ENCODE results near the gene UBTD2. TPM values are rescaled to one million over a fixed set of nuclear protein-coding genes. Genes with fewer than 3 reads are reported as not detected.

Gene UBTD2
- total RNA-seq, 4 donors from 2014 or later, result 6.0 to 35.4 (median 19.0) TPM

- 0 to 1% methylated on average over 14 to 61 of the region's 79 CpGs for WGBS, 2 donors (ENCODE audit: low coverage in 1 of 2)
- Histone ChIP-seq H3K27ac (peak overlapping the region; percentile 88 to 98 (median 96)), H3K4me1 (peaks cover 0 to 30% (median 21%) of the 10 kb centered on the region in 4 donors), H3K9me3 (no peaks in the 10 kb centered on the region), H3K36me3 (no peaks in the 10 kb centered on the region), H3K4me3 (peak overlapping the region; percentile 42 to 97 (median 86)), H3K27me3 (no peaks in the 10 kb centered on the region)
- DNase-seq, result peak; percentile 87
- in situ Hi-C loops (cut with MboI; ENCODE audit: low pct_ligation_motif_present in 1 of 4, low pct_unique_long_range_greater_than_20kb in 1 of 4, low sequenced_read_pairs in 3 of 4) (loop anchor here in 2 of 4 donors (10.0 to 25.0 kb wide), 3 partner anchors 89 to 179 kb away; partner anchors contain the start of gene EFCAB9 (in 1 of the 2)), intact Hi-C loops (cut with DNase I; ENCODE audit: low total_unique reads) (no loop called here)
- TF ChIP-seq EP300 (IDR thresholded peaks at IDR 0.05; ENCODE audit: low read depth) (no peak), POLR2AphosphoS5 (IDR thresholded peaks at IDR 0.05) (peak in 2 of 3 donors; percentile 22 to 51), POLR2A (IDR thresholded peaks at IDR 0.05) (no peak), CTCF (IDR thresholded peaks at IDR 0.05) (no peak)
Measured at GRCh38 chr5:172283862-172284610, 472 bp upstream of the UBTD2 start.

- in situ Hi-C loops (cut with MboI; ENCODE audit: low pct_ligation_motif_present in 1 of 4, low pct_unique_long_range_greater_than_20kb in 1 of 4, low sequenced_read_pairs in 3 of 4), result loop anchor here in 2 of 4 donors (10.0 to 25.0 kb wide), 3 partner anchors 88 to 178 kb away; partner anchors contain the start of gene EFCAB9 (in 1 of the 2)
- intact Hi-C loops (cut with DNase I; ENCODE audit: low total_unique reads), result no loop called here
- no peaks in the 10 kb centered on the region for H3K9me3 ChIP-seq
- no peaks in the 10 kb centered on the region for H3K27me3 ChIP-seq
- peak overlapping the region; percentile 88 to 98 (median 96) for H3K27ac ChIP-seq
- TF ChIP-seq CTCF (IDR thresholded peaks at IDR 0.05) (no peak), EP300 (IDR thresholded peaks at IDR 0.05; ENCODE audit: low read depth) (no peak), POLR2A (IDR thresholded peaks at IDR 0.05) (no peak), POLR2AphosphoS5 (IDR thresholded peaks at IDR 0.05) (no peak)
- H3K36me3 ChIP-seq, result no peaks in the 10 kb centered on the region
- WGBS, 2 donors (ENCODE audit: low coverage in 1 of 2), result 6 to 11% methylated on average over 5 to 13 of the region's 13 CpGs
- peaks cover 0 to 30% (median 21%) of the 10 kb centered on the region in 4 donors for H3K4me1 ChIP-seq
- no peak for DNase-seq
- peak overlapping the region; percentile 82 to 97 (median 93) for H3K4me3 ChIP-seq
Measured at GRCh38 chr5:172282272-172283019, 1.1 kb downstream of the UBTD2 start.

- Histone ChIP-seq H3K4me3 (no peak overlapping the region), H3K27me3 (no peaks in the 10 kb centered on the region), H3K9me3 (no peaks in the 10 kb centered on the region), H3K27ac (no peak overlapping the region), H3K4me1 (peaks cover 0 to 34% (median 22%) of the 10 kb centered on the region in 4 donors), H3K36me3 (no peaks in the 10 kb centered on the region)
- in situ Hi-C loops (cut with MboI; ENCODE audit: low pct_ligation_motif_present in 1 of 4, low pct_unique_long_range_greater_than_20kb in 1 of 4, low sequenced_read_pairs in 3 of 4) (loop anchor here in 2 of 4 donors (10.0 to 25.0 kb wide), 3 partner anchors 87 to 177 kb away; partner anchors contain the start of gene EFCAB9 (in 1 of the 2)), intact Hi-C loops (cut with DNase I; ENCODE audit: low total_unique reads) (loop anchor here (1.0 kb wide), 1 partner anchor 175 kb away; no protein-coding TSS in a partner anchor)
- TF ChIP-seq EP300 (IDR thresholded peaks at IDR 0.05; ENCODE audit: low read depth), result no peak
- 80 to 86% methylated on average over 6 of the region's 6 CpGs for WGBS, 2 donors (ENCODE audit: low coverage in 1 of 2)
- no peak for DNase-seq
Measured at GRCh38 chr5:172281346-172281745, 2.2 kb downstream of the UBTD2 start.

- Histone ChIP-seq H3K36me3 (no peaks in the 10 kb centered on the region), H3K4me3 (no peak overlapping the region), H3K27ac (no peak overlapping the region), H3K4me1 (peaks cover 0 to 35% (median 23%) of the 10 kb centered on the region in 4 donors), H3K27me3 (no peaks in the 10 kb centered on the region), H3K9me3 (no peaks in the 10 kb centered on the region)
- 71 to 80% methylated on average over 4 of the region's 4 CpGs for whole genome bisulfite sequencing, 2 donors (ENCODE audit: low coverage in 1 of 2)
- TF ChIP-seq POLR2AphosphoS5 (IDR thresholded peaks at IDR 0.05) (no peak), POLR2A (IDR thresholded peaks at IDR 0.05) (no peak), EP300 (IDR thresholded peaks at IDR 0.05; ENCODE audit: low read depth) (no peak)
- DNase-seq, result no peak
- in situ Hi-C loops (cut with MboI; ENCODE audit: low pct_ligation_motif_present in 1 of 4, low pct_unique_long_range_greater_than_20kb in 1 of 4, low sequenced_read_pairs in 3 of 4), result loop anchor here in 2 of 4 donors (10.0 to 25.0 kb wide), 3 partner anchors 86 to 176 kb away; partner anchors contain the start of gene EFCAB9 (in 1 of the 2)
- intact Hi-C loops (cut with DNase I; ENCODE audit: low total_unique reads), result loop anchor here (1.0 kb wide), 1 partner anchor 175 kb away; no protein-coding TSS in a partner anchor
Measured at GRCh38 chr5:172280929-172281328, 2.6 kb downstream of the UBTD2 start.

All from transverse colon (tissue), 4 donors.